K562 (cell line): ENCODE results near the gene CD69. TPM values are rescaled to one million over a fixed set of nuclear protein-coding genes. Genes with fewer than 3 reads are reported as not detected.

Experiments
- ATAC-seq: fragments of 200-7000 bp; cut with Tn5 transposase; 3 replicates; pipeline ENCODE4 v1.9.1; 2020; ENCODE audit warnings: moderate library complexity
- BruUV-seq: library from RNA; stranded (reverse); fragments of 400-500 nt; replicated peaks from 2 replicates; lab custom pipeline; 2021; lab: Mats Ljungman, UMichigan
- CTCF ChIA-PET: fragments of 300-600 bp; formaldehyde crosslinking; extraction: SDS; loops from one replicate; lab custom pipeline; 2021; ENCODE audit warnings: low intra/inter-chr PET ratio; lab: Yijun Ruan, JAX
- POLR2A ChIA-PET: fragments of 300-600, 350-650 bp; sonication (Branson Sonifier 250); formaldehyde crosslinking; extraction: SDS; loops from one replicate; lab custom pipeline; 2021; ENCODE audit warnings: antibody characterized with exemption, inconsistent platforms; lab: Yijun Ruan, JAX
- DNase-seq, 4 experiments: peaks; one replicate each; pipeline versions ENCODE4 v3.0.0 to v3.0.0-alpha.2; 2011 to 2018; ENCODE audit warnings: low spot score in 3 of 4, mixed read lengths in 3 of 4; ENCODE audit errors: extremely low read depth in 1 of 4
- FAIRE-seq: peaks from 2 replicates; lab custom pipeline; 2011; peaks lifted over from hg19 to GRCh38; lab: Jason Lieb, UNC
- H2AFZ ChIP-seq: 2 replicates; pipeline ENCODE4 v1.6.0; 2011; ENCODE audit warnings: low read depth, low read length, control low read depth, inconsistent platforms
- H3K27ac ChIP-seq: fragments of 200-600 bp; 3 replicates; pipeline ENCODE4 v1.8.0; 2011; ENCODE audit warnings: low read depth, mild to moderate bottlenecking, control low read depth, inconsistent platforms, low read length, moderate library complexity, mixed read lengths; ENCODE audit errors: extremely low read depth
- H3K27me3 ChIP-seq, 2 experiments: fragments of 300-600 bp in 1 of 2; 2 replicates in 1 of 2; 3 replicates in 1 of 2; pipeline versions ENCODE4 v1.6.0 to v1.8.0; 2011; ENCODE audit warnings: inconsistent platforms in 2 of 2, low read length in 2 of 2, mild to moderate bottlenecking in 1 of 2, mixed read lengths in 1 of 2, moderate library complexity in 1 of 2; ENCODE audit not compliant: control insufficient read depth in 2 of 2, insufficient read depth in 2 of 2
- H3K36me3 ChIP-seq: fragments of 300-600 bp; 3 replicates; pipeline ENCODE4 v1.8.0; 2011; ENCODE audit warnings: mild to moderate bottlenecking, low read length, inconsistent platforms; ENCODE audit not compliant: control insufficient read depth, insufficient read depth
- H3K4me1 ChIP-seq, 2 experiments: fragments of 200-600 bp in 1 of 2; replicated peaks in 1 of 2; 2 replicates in 1 of 2; 3 replicates in 1 of 2; pipeline versions ENCODE4 v1.5.1 to v1.8.0; 2011; ENCODE audit warnings: inconsistent platforms in 2 of 2, low read length in 2 of 2, mild to moderate bottlenecking in 1 of 2, mixed read lengths in 1 of 2, moderate library complexity in 1 of 2; ENCODE audit not compliant: control insufficient read depth in 2 of 2, insufficient read depth in 2 of 2
- H3K4me2 ChIP-seq: 2 replicates; pipeline ENCODE4 v1.6.1; 2011; ENCODE audit warnings: low read length, control low read depth, inconsistent platforms, mixed read lengths; ENCODE audit not compliant: insufficient read depth
- H3K4me3 ChIP-seq: fragments of 200-600 bp; sonication (generic), shearing (Covaris generic); 2 replicates; pipeline ENCODE4 v1.5.1; 2016; ENCODE audit warnings: control low read depth, inconsistent platforms
- H3K79me2 ChIP-seq: fragments of 200-600 bp; 3 replicates; pipeline ENCODE4 v1.8.0; 2011; ENCODE audit warnings: low read length, inconsistent platforms; ENCODE audit not compliant: control insufficient read depth, insufficient read depth
- H3K9ac ChIP-seq, 2 experiments: 2 replicates each; pipeline versions ENCODE4 v1.6.0 to v1.6.1; 2011; ENCODE audit warnings: low read depth in 2 of 2, low read length in 2 of 2, control low read depth in 1 of 2, inconsistent platforms in 1 of 2, mild to moderate bottlenecking in 1 of 2, mixed read lengths in 1 of 2; ENCODE audit not compliant: insufficient read depth in 1 of 2
- H3K9me1 ChIP-seq: one replicate; pipeline ENCODE4 v1.6.0; 2011; ENCODE audit warnings: inconsistent platforms, mild to moderate bottlenecking, low read length, moderate library complexity; ENCODE audit not compliant: control insufficient read depth, insufficient read depth
- H3K9me3 ChIP-seq: replicated peaks from 2 replicates; pipeline ENCODE4 v1.5.1; 2011; ENCODE audit warnings: low read depth, low read length, inconsistent platforms; ENCODE audit not compliant: control insufficient read depth, insufficient read depth
- H4K20me1 ChIP-seq: replicated peaks from 2 replicates; pipeline ENCODE4 v1.6.1; 2011; ENCODE audit warnings: low read length, inconsistent platforms, mixed read lengths; ENCODE audit not compliant: control insufficient read depth, insufficient read depth
- BACH1 ChIP-seq: fragments of 200-800 bp; sonication (Bioruptor generic); IDR thresholded peaks from 2 replicates; pipeline ENCODE4 v1.6.1; 2016; ENCODE audit warnings: missing genetic modification characterization, missing compliant biosample characterization
- CBFA2T2 ChIP-seq: fragments of 450-650 bp; conservative IDR thresholded peaks from 2 replicates; pipeline ENCODE4 v1.6.1; 2017; ENCODE audit warnings: mild to moderate bottlenecking
- CBFB ChIP-seq: sonication (generic); formaldehyde crosslinking; IDR thresholded peaks from 2 replicates; pipeline ENCODE4 v1.4.0; 2020; ENCODE audit warnings: mild to moderate bottlenecking, missing genetic modification reagents
- CREB1 ChIP-seq, 2 experiments: sonication (generic) in 1 of 2; formaldehyde crosslinking in 1 of 2; IDR thresholded peaks; 2 replicates each; pipeline versions ENCODE4 v1.6.1 to v1.8.0; 2012 to 2022; ENCODE audit warnings: inconsistent platforms in 1 of 2, mild to moderate bottlenecking in 1 of 2, missing genetic modification reagents in 1 of 2, moderate library complexity in 1 of 2
- DMBX1 ChIP-seq: fragments of 250-450 bp; sonication (Bioruptor Pico); IDR thresholded peaks from 2 replicates; pipeline ENCODE4 v1.8.0; 2022; ENCODE audit warnings: inconsistent platforms, mild to moderate bottlenecking, moderate library complexity, borderline replicate concordance
- JUND ChIP-seq, 2 experiments: IDR thresholded peaks; 2 replicates in 1 of 2; 3 replicates in 1 of 2; pipeline ENCODE4 v1.6.1; 2011; ENCODE audit warnings: borderline replicate concordance in 2 of 2, low read depth in 2 of 2, low read length in 2 of 2, improper control_type of control experiment in 1 of 2, missing biosample characterization in 1 of 2, missing genetic modification characterization in 1 of 2, missing genetic modification reagents in 1 of 2
- U2AF1 ChIP-seq: fragments of 200-400 bp; formaldehyde crosslinking; optimal IDR thresholded peaks from 2 replicates; pipeline ENCODE3; 2017; ENCODE audit warnings: mild to moderate bottlenecking, low read depth, low read length, moderate library complexity
- WGBS: fragments of 100-300 bp; shearing (Covaris generic); methylation state at CpG from one replicate; pipeline ENCODE4 v1.1.6; 2016; ENCODE audit warnings: low coverage, mixed read lengths; ENCODE audit not compliant: insufficient coverage; ENCODE audit errors: missing lambda C conversion rate; 5-methylcytosine and 5-hydroxymethylcytosine counted together
- in situ Hi-C: fragments of 300-500 bp; cut with MboI; formaldehyde crosslinking; loops from 4 replicates; pipeline ENCODE4 v1.15.0; 2018; ENCODE audit warnings: inconsistent platforms, mixed read lengths
- intact Hi-C: fragments of 100-400 bp; cut with micrococcal nuclease; formaldehyde crosslinking; loops from 2 replicates; pipeline ENCODE4 v1.14.2; 2022
- polyA plus RNA-seq, 8 experiments: library from polyadenylated mRNA; depleted of rRNA in 4 of 8; stranded (reverse) in 5 of 8; unstranded in 3 of 8; fragments of >200 nt; fragmentation: Nextera tagmentation in 2 of 8; fragmentation: Illumina TruSeq in 1 of 8; extraction: Ambion mirVana in 2 of 8; extraction: Trizol in 1 of 8; gene quantifications; 2 replicates each; pipeline versions ENCODE4 v1.2.1 to v1.2.3, GENCODE V29; 2011 to 2014; ENCODE audit warnings: inconsistent platforms in 1 of 8, missing spikeins in 1 of 8
- total RNA-seq, 7 experiments: library from RNA; depleted of rRNA in 6 of 7; stranded (reverse); fragments of >200 nt in 6 of 7; fragmentation: Illumina TruSeq in 2 of 7; extraction: Trizol in 2 of 7; gene quantifications; 2 replicates each; pipeline versions ENCODE4 v1.2.1 to v1.2.3, GENCODE V29; 2011 to 2021; ENCODE audit warnings: low replicate concordance in 1 of 7
- TF ChIP-seq, protein P1 (sequence below): IDR thresholded peaks from 3 replicates; pipeline ENCODE4 v1.6.1; 2011; ENCODE audit warnings: borderline replicate concordance, mild to moderate bottlenecking, moderate library complexity; ENCODE audit not compliant: insufficient read length; ENCODE audit errors: extremely low read depth
- TF ChIP-seq, protein P2 (sequence below): sonication (generic); formaldehyde crosslinking; IDR thresholded peaks from 2 replicates; pipeline ENCODE4 v1.8.0; 2022; ENCODE audit warnings: mild to moderate bottlenecking, missing genetic modification reagents

CD69 gene
- total and polyA plus RNA-seq, 9 of the 15 experiments (the other 6 are each of a cell fraction or from before 2014, with no cell fraction given): 11.7 to 243 (median 54.4) TPM

DNA sequence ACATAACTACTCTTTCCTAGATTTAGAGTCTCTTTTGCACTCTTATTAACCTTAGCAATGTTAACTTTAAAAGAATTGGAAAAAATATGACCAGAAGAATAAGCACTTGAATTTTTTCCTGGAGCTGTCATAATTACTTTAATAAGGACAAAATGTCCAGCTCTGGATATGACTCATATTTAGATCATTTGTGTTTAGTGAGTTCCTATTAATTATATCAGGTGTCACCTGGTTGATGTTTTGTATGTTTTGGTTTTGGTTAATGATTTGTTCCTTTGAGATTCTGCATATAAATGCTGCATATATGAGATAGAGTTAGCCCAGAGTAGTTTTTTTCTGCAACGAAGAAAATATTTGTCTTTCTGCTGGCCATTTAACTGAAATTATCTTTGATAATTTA, 32.9 kb downstream of the CD69 start:
- TF ChIP-seq CBFB (CRISPR knock-in tag) (no peak), BACH1 (tag) (no peak), JUND (IDR thresholded peaks at IDR 0.05; ENCODE audit: borderline replicate concordance, low read depth, low read length) (no peak), JUND (tag; IDR thresholded peaks at IDR 0.05; ENCODE audit: borderline replicate concordance, low read depth, low read length) (no peak), U2AF1 (no peak), CBFA2T2 (no peak), CREB1 (IDR thresholded peaks at IDR 0.05) (no peak), CREB1 (CRISPR knock-in tag; IDR thresholded peaks at IDR 0.05) (no peak), DMBX1 (CRISPR knock-in tag) (no peak)
- TF ChIP-seq, protein P1, sequence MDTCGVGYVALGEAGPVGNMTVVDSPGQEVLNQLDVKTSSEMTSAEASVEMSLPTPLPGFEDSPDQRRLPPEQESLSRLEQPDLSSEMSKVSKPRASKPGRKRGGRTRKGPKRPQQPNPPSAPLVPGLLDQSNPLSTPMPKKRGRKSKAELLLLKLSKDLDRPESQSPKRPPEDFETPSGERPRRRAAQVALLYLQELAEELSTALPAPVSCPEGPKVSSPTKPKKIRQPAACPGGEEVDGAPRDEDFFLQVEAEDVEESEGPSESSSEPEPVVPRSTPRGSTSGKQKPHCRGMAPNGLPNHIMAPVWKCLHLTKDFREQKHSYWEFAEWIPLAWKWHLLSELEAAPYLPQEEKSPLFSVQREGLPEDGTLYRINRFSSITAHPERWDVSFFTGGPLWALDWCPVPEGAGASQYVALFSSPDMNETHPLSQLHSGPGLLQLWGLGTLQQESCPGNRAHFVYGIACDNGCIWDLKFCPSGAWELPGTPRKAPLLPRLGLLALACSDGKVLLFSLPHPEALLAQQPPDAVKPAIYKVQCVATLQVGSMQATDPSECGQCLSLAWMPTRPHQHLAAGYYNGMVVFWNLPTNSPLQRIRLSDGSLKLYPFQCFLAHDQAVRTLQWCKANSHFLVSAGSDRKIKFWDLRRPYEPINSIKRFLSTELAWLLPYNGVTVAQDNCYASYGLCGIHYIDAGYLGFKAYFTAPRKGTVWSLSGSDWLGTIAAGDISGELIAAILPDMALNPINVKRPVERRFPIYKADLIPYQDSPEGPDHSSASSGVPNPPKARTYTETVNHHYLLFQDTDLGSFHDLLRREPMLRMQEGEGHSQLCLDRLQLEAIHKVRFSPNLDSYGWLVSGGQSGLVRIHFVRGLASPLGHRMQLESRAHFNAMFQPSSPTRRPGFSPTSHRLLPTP: no peak
- TF ChIP-seq, protein P2, sequence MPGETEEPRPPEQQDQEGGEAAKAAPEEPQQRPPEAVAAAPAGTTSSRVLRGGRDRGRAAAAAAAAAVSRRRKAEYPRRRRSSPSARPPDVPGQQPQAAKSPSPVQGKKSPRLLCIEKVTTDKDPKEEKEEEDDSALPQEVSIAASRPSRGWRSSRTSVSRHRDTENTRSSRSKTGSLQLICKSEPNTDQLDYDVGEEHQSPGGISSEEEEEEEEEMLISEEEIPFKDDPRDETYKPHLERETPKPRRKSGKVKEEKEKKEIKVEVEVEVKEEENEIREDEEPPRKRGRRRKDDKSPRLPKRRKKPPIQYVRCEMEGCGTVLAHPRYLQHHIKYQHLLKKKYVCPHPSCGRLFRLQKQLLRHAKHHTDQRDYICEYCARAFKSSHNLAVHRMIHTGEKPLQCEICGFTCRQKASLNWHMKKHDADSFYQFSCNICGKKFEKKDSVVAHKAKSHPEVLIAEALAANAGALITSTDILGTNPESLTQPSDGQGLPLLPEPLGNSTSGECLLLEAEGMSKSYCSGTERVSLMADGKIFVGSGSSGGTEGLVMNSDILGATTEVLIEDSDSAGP (CRISPR knock-in tag): no peak
- TF ChIP-seq, all 486 proteins: peak for 0
- H3K9ac ChIP-seq: no peak overlapping the region
- WGBS: 25% methylated on average over 1 of the region's 1 CpG
- FAIRE-seq (no peak), ATAC-seq (no peak), DNase-seq (no peak)
- no peaks in the 10 kb centered on the region for H3K36me3 ChIP-seq
- intact Hi-C loops (no loop called here), in situ Hi-C loops (no loop called here)
- H3K4me1 ChIP-seq: no peaks in the 10 kb centered on the region; a peak in 2 of 5 replicates
- no TSS peak for BruUV-seq
- no peak overlapping the region for H3K4me3 ChIP-seq
- no peaks in the 10 kb centered on the region for H3K9me1 ChIP-seq
- no peaks in the 10 kb centered on the region for H4K20me1 ChIP-seq
- no peaks in the 10 kb centered on the region for H3K9me3 ChIP-seq
- H2AFZ ChIP-seq: no peak overlapping the region
- ChIA-PET CTCF (no interaction called here), POLR2A (no interaction called here)
- no peak overlapping the region for H3K27ac ChIP-seq
- no peaks in the 10 kb centered on the region for H3K79me2 ChIP-seq
- no peak overlapping the region for H3K4me2 ChIP-seq
- H3K27me3 ChIP-seq: no peaks in the 10 kb centered on the region
